A549 (cell line): ENCODE measurements around the gene TREX2.

Source experiments
- BHLHE40 ChIP-seq: IDR thresholded peaks from 2 replicates; pipeline ENCODE4 v1.6.1; 2012; ENCODE audit warnings: low read depth, low read length, inconsistent platforms
- EP300 ChIP-seq, 2 experiments: fragments of >200 bp; sonication (Bioruptor Twin); formaldehyde crosslinking; IDR thresholded peaks; 2 replicates in 1 of 2; 3 replicates in 1 of 2; pipeline ENCODE4 v1.6.1; 2016 to 2017
- JUN ChIP-seq, 2 experiments: fragments of >200 bp; sonication (Bioruptor Twin); formaldehyde crosslinking; IDR thresholded peaks; 2 replicates in 1 of 2; 3 replicates in 1 of 2; pipeline ENCODE4 v1.6.1; 2016 to 2017
- KDM1A ChIP-seq: fragments of 200-600 bp; sonication (generic); IDR thresholded peaks from 2 replicates; pipeline ENCODE4 v1.6.1; 2016; ENCODE audit warnings: low read depth, mild to moderate bottlenecking
- NPAS2 ChIP-seq: fragments of 250-450 bp; sonication (Bioruptor Pico); IDR thresholded peaks from 2 replicates; pipeline ENCODE4 v1.8.0; 2022; ENCODE audit warnings: mild to moderate bottlenecking, moderate library complexity, borderline replicate concordance
- NR3C1 ChIP-seq: fragments of >200 bp; sonication (Bioruptor Twin); formaldehyde crosslinking; IDR thresholded peaks from 3 replicates; pipeline ENCODE4 v1.6.1; 2017
- POLR2A ChIP-seq: IDR thresholded peaks from 2 replicates; pipeline ENCODE4 v1.6.1; 2012; ENCODE audit warnings: mild to moderate bottlenecking, low read length
- POLR2AphosphoS2 ChIP-seq: conservative IDR thresholded peaks from 2 replicates; pipeline ENCODE4 v1.6.1; 2012; ENCODE audit warnings: low read length, improper control_type of control experiment, inconsistent platforms
- RCOR1 ChIP-seq: fragments of 150-350 bp; IDR thresholded peaks from 2 replicates; pipeline ENCODE4 v1.6.1; 2014; ENCODE audit warnings: antibody characterized with exemption, low read length, low read depth
- ZC3H11A ChIP-seq: fragments of 450-650 bp; IDR thresholded peaks from 2 replicates; pipeline ENCODE4 v1.6.1; 2014; ENCODE audit warnings: antibody characterized with exemption, mild to moderate bottlenecking
- TF ChIP-seq, protein P1 (sequence below): fragments of 250-450 bp; sonication (Bioruptor Pico); IDR thresholded peaks from 2 replicates; pipeline ENCODE4 v1.5.0; 2021; ENCODE audit warnings: mild to moderate bottlenecking, moderate library complexity, borderline replicate concordance
- TF ChIP-seq, protein P2 (sequence below): fragments of >200 bp; sonication (Bioruptor Twin); formaldehyde crosslinking; IDR thresholded peaks from 3 replicates; pipeline ENCODE4 v1.5.1; 2016

DNA sequence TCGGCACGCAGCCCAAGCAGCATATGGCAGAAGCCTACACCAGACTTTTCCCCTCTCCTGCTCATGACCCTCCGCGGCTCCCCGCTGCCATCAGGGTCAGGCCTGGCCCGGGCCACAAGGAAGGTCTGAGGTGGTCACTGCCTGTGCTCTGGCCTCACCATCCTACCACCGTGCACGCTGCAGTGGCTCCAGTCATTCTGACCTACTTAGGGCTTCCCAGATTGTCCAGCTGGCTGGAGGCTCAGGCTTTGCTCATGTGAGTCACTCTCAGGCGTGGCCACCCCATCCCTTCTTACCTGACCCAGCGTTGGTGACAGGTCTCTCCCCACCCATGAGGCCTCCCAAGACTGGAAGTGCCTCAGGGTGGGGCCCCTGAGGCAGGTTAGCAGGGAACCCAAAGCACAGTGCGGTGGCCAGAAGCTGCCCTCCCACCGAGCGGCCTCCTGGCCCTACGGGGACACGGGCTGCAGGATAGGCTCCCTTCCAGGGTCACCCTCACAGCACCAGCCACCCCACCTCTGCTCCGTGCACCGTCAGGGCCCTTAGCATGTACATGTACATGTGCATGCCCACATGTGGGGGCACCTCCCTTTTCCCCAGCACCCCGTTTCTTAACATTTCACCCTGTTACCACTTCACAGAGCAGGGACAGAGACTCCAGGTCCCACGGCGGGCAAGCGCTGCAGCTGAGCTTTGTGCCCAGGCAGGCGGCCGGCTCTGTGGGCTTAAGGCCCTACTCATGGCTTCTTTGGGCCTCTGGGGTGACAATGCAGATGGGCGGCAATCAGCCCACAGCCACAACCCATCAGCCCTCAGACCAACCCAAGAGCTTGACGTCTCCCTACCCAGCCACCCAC, 2.2 kb downstream of the TREX2 start:
- TF ChIP-seq EP300 (IDR thresholded peaks at IDR 0.05): no peak
- TF ChIP-seq, protein P1, sequence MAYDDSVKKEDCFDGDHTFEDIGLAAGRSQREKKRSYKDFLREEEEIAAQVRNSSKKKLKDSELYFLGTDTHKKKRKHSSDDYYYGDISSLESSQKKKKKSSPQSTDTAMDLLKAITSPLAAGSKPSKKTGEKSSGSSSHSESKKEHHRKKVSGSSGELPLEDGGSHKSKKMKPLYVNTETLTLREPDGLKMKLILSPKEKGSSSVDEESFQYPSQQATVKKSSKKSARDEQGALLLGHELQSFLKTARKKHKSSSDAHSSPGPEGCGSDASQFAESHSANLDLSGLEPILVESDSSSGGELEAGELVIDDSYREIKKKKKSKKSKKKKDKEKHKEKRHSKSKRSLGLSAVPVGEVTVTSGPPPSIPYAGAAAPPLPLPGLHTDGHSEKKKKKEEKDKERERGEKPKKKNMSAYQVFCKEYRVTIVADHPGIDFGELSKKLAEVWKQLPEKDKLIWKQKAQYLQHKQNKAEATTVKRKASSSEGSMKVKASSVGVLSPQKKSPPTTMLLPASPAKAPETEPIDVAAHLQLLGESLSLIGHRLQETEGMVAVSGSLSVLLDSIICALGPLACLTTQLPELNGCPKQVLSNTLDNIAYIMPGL (CRISPR knock-in tag): no peak
- TF ChIP-seq, protein P2, sequence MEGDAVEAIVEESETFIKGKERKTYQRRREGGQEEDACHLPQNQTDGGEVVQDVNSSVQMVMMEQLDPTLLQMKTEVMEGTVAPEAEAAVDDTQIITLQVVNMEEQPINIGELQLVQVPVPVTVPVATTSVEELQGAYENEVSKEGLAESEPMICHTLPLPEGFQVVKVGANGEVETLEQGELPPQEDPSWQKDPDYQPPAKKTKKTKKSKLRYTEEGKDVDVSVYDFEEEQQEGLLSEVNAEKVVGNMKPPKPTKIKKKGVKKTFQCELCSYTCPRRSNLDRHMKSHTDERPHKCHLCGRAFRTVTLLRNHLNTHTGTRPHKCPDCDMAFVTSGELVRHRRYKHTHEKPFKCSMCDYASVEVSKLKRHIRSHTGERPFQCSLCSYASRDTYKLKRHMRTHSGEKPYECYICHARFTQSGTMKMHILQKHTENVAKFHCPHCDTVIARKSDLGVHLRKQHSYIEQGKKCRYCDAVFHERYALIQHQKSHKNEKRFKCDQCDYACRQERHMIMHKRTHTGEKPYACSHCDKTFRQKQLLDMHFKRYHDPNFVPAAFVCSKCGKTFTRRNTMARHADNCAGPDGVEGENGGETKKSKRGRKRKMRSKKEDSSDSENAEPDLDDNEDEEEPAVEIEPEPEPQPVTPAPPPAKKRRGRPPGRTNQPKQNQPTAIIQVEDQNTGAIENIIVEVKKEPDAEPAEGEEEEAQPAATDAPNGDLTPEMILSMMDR: no peak
- TF ChIP-seq ZC3H11A: no peak
- TF ChIP-seq BHLHE40: no peak
- TF ChIP-seq POLR2AphosphoS2: no peak
- no peak for TF ChIP-seq NR3C1
- TF ChIP-seq NPAS2 (CRISPR knock-in tag): no peak
- no peak for TF ChIP-seq POLR2A
- TF ChIP-seq JUN (IDR thresholded peaks at IDR 0.05): no peak
- no peak for TF ChIP-seq RCOR1
- no peak for TF ChIP-seq KDM1A
